ENCODE results near the gene TSKS. TPM values are rescaled to one million over a fixed set of nuclear protein-coding genes. Genes with fewer than 3 reads are reported as not detected.
A peak's percentile ranks its signal among the peaks of the same experiment; 100 is the strongest.

Gene TSKS
- total RNA-seq, 1 donor from 2014 or later: 0.31 TPM

- no peak for DNase-seq
These were observed 32.5 kb upstream of the TSKS start for GRCh38 chr19:49795615-49796014.

GRCh38 chr19:49793561-49793840, 30.4 kb upstream of the TSKS start:
- no peak for DNase-seq

GRCh38 chr19:49792829-49793560, 29.9 kb upstream of the TSKS start:
- no peak for DNase-seq

- DNase-seq: no peak
These were observed 28.8 kb upstream of the TSKS start for GRCh38 chr19:49791776-49792445.

GRCh38 chr19:49790866-49791265, 27.8 kb upstream of the TSKS start:
- DNase-seq: peak; percentile 21

- DNase-seq: no peak
These were observed 25.8 kb upstream of the TSKS start for GRCh38 chr19:49788857-49789256.

DNA sequence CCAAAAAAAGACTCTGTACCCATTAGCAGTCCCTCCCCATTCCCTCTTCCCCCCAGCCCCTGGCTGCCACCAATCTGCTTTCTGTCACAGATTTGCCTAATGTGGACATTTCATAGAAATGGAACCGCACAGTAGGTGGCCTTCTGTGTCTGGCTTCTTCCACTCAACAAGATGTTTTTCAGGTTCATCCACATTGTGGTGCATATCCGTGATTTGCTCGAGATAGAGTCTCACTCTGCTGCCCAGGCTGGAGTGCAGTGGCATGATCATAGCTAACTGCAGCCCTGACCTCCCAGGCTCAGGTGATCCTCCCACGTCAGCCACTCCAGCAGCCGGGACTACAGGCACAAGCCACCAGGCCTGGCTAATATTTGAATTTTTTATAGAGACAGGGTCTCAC, 24.6 kb upstream of the TSKS start:
- DNase-seq: no peak

DNA sequence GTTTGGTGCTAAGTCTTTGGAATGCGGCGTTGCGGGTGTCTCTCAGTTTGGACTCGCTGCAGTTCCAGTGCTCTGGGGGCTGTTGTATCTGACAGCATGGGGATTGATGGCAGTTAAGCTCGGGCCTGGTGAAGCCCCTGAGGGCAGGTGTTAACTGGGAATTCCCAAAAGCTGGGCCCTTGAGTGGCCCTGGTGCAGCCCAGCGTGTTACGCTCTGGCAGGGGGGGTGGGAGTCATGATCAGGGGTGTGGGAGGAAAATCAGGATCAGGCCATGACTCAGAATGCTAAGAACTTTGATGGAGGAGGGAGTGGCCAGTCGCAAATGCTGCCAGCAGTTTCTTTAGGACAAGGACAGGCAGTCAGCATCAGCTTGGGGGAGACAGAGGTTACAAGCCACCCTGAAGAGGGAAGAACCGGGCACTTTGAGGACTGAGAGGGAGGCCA, 23.3 kb upstream of the TSKS start:
- no peak for DNase-seq

- no peak for DNase-seq
These were observed 19.4 kb upstream of the TSKS start for GRCh38 chr19:49782515-49782914.

- no peak for DNase-seq
These were observed 18.3 kb upstream of the TSKS start for GRCh38 chr19:49781394-49781793.

- no peak for DNase-seq
These were observed 17.8 kb upstream of the TSKS start for GRCh38 chr19:49780861-49781260.

DNA sequence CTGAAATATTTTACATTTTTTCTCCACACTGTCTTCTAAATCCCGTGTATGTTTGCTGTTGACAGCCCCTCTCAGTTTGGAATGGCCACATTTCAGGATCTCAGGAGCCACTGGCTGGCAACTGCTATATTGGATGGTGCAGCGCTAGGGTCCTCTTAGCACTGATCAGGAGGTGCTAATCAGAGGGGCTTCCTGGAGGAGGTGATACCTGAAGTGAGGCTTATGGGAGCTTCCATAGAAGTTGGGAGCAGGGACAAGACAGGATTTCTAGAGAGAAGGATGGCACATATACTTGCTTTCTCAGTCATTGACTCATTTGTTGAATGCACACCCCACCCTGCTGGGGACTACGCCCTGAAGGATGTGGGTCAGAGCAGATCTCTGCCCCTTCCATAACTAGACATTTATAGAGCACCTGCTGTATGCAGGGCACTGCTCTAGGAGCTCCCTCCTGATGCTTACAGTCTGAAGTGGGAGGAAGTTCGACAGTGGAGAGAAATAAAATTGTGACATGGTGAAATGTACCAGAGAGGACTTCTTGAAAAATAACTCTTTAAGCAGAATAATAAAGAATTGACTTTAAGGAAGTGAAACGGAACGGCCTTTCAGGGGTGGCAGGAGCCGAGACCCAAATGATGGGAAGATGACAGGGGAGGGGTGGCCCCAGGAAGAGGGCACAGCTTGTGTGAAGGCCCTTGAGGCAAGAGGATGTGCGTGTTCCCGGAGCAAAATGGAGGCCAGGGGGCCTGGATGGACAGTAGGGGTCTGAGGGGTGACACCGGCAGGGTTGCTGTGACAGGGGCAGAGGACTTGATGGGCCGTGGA, 16.8 kb upstream of the TSKS start:
- DNase-seq: no peak

GRCh38 chr19:49776371-49776764, 13.3 kb upstream of the TSKS start:
- DNase-seq: no peak

GRCh38 chr19:49775742-49776370, 12.8 kb upstream of the TSKS start:
- DNase-seq: peak; percentile 14

DNA sequence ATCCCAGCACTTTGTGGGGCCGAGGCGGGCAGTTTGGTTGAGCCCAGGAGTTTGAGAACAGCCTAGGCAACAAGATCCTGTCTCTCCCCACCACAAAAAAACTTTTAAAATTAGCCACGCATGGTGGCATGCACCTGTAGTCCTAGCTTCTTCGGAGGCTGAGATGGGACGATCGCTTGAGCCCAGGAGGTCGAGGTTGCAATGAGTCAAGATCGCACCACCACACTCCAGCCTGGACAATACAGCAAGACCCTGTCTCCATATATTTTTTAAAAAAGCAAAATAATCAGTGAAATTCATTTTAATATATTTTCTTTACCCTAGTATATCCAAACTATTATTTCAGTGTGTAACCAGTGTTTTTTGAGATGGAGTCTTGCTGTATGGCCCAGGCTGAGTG, 11.9 kb upstream of the TSKS start:
- DNase-seq: no peak

GRCh38 chr19:49773663-49774350, 10.7 kb upstream of the TSKS start:
- no peak for DNase-seq

GRCh38 chr19:49772850-49773432, 9.8 kb upstream of the TSKS start:
- no peak for DNase-seq

DNA sequence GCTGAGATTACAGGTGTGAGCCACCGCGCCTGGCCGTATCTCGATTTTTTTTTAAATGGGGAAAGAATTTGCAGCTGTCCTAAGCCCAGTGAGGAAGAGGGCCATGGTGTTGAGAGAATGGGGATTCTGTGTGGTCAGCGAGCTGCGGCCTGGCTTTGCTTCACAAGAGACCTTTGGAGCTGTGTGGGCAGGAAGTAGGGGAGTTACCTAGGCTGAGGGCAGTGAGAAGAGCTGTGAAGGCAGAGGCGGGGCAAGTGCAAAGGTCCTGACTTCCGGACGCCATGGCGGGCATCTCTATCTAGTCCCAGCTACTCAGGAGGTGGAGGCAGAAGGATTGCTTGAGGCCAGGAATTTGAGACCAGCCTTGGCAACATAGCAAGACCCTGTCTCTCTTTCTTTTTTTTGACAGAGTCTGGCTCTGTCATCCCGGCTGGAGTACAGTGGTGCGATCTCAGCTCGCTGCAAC, 8.6 kb upstream of the TSKS start:
- DNase-seq: no peak

DNA sequence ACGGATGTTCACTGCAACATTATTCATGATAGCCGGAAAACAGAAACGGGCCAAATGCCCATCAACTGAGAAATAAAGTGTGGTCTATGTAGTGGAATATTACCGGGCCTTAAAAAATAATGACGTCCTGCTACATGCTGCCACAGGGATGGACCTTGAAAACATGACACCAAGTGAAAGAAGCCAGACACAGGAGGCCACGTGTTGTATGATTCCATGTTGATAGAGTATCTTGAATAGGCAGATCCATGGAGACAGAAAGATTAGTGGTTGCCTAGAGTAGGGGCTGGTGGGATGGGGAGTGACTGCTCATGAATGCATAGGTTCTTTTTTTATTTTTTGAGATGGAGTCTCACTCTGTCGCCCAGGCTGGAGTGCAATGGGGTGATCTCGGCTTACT, 7.4 kb upstream of the TSKS start:
- no peak for DNase-seq

DNA sequence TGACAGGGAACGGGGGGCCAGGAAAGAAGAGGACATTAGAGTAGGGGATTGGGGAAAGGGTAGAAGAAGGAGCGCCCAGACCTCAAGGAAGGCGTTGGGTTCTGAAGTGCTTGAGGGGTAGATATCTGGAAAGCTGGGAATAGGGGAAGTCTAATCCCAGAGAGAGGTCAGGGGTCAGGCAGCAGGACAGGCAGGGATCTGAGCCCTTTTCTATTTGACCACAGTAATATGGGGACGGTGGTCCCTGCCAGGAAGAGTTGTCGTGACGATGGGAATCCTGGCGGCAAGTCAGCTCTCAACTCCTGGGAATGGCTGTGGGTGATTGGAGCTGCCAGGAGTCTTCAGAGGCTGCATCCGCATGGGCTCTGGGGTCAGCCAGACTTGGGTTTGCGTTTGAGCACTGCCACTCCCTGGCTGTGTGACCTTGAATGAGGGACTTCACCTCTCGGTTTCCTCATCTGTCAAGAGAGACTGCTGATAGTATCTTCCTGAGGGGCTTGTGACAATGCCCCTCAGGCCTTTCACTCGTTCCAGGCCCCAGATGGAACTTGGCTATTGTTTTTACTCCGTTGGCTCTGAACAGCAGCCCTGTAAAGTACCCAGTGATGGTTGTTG, 5.0 kb upstream of the TSKS start:
- DNase-seq: no peak

DNA sequence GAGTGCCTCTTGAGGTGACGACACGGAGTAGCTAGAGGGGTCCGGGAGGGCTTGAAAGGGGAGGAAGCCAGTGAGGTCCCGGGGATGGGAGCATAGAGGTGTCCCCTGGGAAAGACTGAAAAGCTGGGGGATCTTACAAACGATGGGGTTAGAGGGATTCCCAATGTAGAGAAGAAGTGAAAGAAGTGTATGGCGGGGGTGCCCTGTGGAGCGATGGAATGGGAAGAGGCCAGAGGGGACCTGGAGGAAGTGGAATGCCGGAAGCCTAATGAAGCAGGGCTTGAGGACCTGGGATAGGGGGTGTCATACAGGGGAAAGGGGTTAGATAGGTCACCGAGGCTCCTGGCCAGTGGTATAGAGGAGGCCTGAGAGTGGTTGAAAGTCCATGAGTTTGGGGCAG, 4.3 kb upstream of the TSKS start:
- no peak for DNase-seq

DNA sequence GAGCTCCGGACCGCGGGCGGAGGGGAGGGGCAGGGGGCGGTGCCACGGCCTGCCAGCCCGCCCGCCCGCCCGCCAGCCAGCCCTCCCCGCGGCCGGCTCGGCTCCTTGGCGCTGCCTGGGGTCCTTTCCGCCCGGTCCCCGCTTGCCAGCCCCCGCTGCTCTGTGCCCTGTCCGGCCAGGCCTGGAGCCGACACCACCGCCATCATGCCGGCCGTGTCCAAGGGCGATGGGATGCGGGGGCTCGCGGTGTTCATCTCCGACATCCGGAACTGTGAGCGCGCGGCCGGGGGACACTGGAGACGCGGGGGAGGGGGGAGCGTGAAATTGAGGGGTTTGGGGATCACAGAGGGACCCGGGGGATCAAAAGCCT, 3.8 kb upstream of the TSKS start, which contains the start of gene AP2A1:
Gene AP2A1 (plus strand): TSS at position 72 of the 370 bp plus-strand sequence. CDS start 133 bp downstream, at position 205.
- no peak for DNase-seq

All from occipital lobe (tissue), 2 donors.